Measurements from ENCODE around the gene WDR86.

GRCh38 chr7:151363182-151363581 lies 46.7 kb downstream of the WDR86 start:
- TF ChIP-seq CTCF (conservative IDR thresholded peaks at IDR 0.05): no peak
- no peak for TF ChIP-seq ZFX (IDR thresholded peaks at IDR 0.05)
